HL-60/S4 treated with retinoic acid at 250 ng/mL for 4 days and 3 days (cell line): ENCODE results near the gene TYW1B.
"Not testable (repeated sequence)": the region's sequence is repeated elsewhere in the genome, so short reads cannot be mapped to it uniquely, and the experiment has no call there.

ENCODE experiments used
- in situ Hi-C: fragments of 300-500 bp; cut with MboI; formaldehyde crosslinking; loops from 2 replicates; pipeline ENCODE4 v1.7.0; 2022; ENCODE audit warnings: low sequenced_read_pairs

TYW1B gene

DNA sequence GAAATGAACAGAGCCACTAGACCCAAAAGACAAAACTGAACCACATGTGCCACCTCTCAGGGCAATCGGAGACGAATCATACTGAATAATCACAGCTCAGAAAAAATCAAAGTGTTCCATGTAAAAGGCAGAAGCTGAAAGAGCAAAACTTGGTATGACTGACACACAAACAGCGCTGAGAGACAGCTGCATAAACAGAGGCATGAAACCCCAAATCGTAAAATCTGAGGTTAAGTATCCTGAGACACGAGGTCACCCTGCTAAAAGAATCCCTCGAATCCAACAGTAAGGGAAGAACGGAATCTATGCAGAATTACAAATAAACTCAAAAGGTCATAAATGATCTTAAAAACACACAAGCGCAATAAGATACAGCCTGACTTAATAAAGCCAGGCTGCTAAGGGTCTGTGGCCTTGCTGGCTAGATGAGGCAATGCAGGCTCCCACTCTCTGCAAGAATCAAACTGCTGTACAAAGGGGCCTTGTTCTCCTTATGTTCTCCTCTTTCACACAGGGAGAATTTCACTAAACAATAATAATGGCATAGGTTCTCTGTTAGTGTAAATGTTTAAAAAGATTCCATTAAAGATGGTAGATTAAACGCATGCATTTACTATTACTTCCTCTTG is 247.7 kb downstream of the TYW1B start:
- in situ Hi-C loops = not testable (repeated sequence)

DNA sequence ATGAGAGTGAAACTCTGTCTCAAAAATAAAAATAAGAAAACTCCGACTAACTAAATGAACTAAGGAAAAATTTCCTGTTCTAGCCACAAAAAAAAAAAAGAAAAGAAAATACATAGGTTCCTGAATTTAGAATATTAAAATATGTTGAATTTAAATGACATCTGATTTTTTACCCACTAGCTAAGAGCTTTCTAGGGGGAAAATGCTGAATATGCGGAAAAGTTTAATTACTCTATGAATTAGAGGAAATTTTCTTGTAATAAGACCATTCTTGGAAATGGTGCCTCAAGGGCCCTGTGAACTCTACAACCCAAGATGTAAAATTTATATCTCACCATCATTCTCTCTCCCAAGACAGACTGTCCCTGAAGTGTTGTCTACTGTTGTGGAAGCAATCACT is 250.9 kb downstream of the TYW1B start:
- in situ Hi-C loops = no loop called here

DNA sequence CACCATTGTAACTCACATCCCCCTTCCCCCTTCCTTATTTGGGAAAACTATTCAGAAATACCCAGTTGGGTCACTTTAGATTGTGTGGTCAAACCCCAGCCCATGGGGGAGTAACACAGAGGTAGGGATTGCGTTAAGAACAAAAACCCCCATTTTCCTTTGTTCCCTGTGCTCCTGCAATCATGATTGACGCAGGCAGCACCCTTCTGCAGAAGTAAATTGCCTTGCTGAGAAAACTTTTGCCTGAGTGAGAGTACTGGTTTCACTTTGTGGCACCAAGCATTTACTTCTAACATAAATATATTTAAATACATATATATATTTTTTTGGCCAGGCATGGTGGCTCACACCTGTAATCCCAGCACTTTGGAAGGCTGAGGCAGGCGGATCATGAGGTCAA is 266.0 kb downstream of the TYW1B start:
- in situ Hi-C loops = not testable (repeated sequence)

DNA sequence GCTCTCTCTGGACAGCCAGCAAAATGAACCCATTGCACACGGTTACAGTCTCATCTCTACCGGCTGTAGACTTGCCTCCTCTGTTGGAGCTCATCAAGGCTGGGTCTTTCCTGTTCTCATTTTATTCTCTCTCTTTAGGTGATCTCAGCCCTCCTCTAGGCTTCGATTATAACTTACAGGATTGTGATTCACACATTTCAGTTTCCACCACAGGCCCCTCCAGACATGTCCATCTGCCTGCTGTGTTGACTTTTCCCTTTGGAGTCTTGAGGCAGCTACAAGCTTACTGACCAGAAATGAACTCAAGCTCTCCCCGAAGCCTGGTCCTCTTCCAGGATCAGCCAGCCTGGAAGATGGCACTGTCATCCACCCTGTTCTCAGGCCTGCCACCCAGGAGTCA is 268.5 kb downstream of the TYW1B start:
- in situ Hi-C loops = not testable (repeated sequence)

DNA sequence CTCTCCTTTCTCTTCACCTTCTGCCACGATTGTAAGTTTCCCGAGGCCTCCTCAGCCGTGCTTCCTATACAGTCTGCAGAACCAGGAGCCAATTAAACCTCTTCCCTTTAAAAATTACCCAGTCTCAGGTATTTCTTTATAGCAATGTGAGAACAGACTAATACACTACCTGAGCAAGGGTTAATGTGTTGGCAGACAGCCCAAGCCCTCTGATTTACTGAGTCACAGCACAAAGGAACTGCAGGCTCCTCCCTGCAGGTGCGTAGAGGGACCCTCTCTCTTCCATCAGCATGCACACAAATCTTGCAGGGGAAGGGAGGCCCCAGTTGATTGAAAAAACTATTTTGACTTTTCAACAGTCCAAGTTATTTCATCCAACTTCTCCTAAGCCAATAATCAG is 271.3 kb downstream of the TYW1B start:
- in situ Hi-C loops = not testable (repeated sequence)

DNA sequence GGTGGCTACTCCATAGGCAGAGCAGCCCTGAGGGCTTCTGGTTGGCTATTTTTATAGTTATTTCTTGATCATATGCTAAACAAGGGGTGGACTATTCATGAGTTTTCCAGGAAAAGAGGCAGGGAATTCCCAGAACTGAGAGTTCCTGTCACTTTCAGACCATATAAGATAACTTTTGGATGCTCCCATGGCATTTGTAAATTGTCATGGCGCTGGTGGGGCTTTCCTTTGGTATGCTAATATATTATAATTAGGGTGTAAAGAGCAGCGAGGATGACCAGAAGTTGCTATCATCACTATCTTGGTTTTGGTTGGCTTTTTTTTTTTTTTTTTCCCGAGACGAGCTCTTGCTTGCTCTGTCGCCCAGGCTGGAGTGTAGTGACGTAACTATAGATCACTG is 272.8 kb downstream of the TYW1B start:
- in situ Hi-C loops = not testable (repeated sequence)

DNA sequence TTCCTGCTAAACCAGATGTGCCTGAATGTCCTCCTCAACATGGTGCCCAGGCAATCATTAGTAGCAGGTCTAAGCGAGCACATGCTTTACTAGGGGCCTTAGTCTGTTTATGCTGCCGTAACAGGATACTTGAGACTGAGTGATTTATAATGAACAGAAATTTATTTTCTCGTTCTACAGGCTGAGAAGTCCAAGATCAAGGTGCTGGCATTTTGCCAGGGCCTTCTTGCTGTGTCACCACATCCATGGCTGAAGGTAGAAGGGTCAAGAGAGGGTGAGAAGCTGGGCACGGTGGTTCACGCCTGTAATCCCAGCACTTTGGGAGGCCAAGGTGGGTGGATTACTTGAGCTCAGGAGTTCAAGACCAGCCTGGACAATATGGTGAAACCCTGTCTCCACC is 273.6 kb downstream of the TYW1B start:
- in situ Hi-C loops = not testable (repeated sequence)

DNA sequence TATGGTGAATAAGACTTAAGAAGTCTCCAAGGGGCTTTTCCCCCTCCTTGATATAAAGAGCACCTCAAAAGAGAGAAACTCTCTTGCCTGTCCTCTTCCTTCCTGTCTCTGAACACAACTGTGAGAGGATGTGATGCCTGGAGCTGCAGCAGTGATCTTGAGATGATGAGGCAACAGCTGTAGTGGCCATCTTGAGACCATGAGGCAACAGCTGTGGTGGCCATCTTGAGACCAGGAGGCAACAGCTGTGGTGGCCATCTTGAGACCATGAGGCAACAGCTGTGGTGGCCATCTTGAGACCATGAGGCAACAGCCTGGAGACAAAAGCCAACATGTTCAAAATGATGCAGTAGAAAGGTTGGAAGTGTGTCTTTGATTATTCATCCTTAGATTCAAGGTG is 277.5 kb downstream of the TYW1B start:
- in situ Hi-C loops = not testable (repeated sequence)

DNA sequence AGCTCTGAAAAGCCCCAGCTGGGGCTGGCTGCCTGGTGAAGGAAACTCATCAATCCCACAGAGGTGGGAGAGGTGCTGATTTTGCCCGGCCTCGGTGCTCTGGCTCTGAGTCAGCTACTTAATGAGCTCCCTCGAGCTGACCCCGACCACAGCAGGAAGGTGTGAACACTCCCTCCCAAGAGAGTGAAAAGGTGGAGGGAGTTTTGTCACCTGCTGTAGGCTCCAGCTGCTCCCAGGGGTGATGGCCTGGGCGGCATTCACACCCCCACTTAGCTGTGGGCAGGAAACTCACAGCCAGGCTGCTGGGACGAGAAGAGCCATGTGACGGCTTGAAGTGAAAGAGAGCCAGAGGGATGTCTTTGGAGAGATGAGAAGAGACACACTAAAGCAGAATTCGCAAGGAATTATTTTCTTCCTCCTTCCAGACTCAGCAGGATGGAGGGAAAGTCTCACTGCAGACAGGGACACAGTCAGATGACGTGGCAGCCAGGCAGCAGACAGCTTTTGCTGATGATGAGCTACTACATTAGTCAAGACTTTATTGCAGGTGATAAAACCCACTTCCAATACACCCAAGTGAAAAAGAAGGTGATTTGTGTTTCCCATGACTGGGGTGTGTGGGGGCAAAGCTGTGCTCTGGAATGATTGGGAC is 281.3 kb downstream of the TYW1B start:
- in situ Hi-C loops = not testable (repeated sequence)

DNA sequence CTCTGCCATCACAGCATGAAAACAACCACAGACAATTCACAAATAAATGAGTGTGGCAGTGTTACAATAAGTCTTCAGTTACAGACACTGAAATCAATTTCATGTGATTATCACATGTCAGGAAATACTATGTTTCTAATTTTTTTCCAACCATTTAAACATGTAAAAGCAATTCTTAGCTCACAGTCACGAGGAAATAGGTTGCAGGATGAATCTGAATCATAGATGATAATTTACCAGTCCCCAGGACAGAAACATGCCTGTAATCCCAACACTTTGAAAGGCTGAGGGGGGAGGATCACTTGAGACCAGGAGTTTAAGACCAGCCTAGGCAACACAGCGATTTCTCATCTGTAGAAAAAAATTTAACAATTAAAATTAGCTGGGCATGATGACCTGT is 283.5 kb downstream of the TYW1B start:
- in situ Hi-C loops = not testable (repeated sequence)

DNA sequence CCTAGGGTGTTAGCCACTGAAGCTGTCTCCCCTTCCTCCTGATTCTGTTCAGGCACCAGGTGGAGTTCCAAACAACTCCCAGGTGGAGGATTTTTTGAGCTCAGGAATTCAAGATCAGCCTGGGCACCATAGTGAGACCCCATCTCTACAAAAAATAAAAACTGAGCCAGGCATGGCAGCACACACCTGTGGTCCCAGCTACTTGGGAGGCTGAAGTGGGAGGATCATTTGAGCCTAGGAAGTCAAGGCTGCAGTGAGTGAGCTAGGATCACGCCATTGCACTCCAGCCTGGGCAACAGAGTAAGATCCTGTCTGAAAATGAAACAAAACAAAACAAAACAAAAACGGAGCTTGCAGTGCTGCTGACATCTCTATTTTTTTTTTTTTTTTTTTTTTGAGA is 287.1 kb downstream of the TYW1B start:
- in situ Hi-C loops = no loop called here

DNA sequence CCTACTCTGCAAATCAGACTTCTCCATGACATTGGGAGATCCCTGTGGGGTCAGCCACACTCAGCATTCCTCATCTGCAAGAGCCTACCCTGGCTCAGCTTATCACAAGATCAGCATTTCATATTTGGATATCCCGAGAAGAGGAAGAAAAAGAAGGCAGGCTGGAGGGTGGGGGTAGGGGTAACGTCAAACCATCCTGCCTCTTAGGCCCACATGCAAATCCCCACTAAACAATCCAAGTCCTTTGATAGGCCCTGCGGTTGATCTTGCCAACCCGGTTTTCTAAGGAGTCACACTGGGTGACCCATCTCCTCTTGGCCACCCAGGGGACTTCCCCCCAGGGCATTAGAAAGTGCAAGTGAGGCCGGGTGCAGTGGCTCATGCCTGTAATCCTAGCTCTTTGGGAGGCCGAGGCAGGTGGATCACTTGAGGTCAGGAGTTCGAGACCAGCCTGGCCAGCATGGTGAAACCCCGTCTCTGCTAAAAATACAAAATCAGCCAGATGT is 287.8 kb downstream of the TYW1B start:
- in situ Hi-C loops = no loop called here

DNA sequence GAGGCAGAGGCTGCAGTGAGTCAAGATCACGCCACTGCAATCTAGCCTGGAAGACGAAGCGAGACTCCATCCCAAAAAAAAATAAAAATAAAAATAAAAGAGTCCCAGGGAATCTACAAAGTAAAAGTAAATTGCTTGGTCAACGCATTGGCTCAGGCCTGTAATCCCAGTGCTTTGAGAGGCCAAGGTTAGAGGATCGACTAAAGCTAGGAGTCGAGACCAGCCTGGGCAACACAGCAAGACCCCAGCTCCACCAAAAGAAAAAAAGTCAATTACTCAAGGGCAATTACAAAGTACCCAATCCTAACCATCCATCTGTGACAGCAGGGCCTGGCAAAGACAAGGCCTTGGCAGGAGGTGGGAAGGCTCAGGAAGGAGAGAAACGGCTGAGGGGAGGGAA is 288.3 kb downstream of the TYW1B start:
- in situ Hi-C loops = no loop called here

DNA sequence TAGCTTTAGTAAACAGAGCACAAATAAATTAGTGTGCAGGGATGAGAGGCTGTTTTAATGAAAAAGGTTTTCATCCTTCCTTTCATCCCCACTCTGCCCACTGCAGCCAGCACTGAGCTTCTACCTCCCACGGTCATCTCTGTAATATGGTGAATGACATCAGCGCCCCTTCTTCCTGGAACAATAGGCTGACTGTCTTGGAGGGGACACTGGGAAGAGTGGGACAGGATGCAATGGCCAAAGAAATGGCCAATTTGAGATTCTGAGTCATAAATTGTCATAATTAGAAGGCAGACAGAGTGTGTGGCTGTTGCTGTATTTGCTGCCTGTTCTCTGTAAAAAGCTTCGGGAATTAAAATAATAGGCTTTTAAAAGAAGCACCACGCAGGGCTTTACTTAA is 289.1 kb downstream of the TYW1B start:
- in situ Hi-C loops = no loop called here

DNA sequence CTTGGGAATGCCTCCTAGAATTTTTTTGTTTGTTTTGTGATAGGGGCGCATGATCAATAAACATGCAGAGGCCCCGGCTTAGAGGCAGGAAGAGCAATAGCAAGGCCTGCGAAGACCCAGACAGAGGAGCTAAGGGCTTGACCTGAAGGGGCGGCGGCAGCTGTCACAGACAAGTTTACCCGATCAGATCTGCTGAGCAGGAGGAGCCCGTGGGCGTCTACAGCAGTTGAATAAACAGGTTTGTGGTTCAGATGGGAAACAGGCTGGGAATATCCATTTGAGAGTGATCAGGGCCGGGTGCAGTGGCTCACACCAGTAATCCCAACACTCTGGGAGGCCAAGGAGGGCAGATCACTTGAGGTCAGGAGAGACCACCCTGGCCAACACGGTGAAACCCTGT is 289.9 kb downstream of the TYW1B start:
- in situ Hi-C loops = no loop called here

DNA sequence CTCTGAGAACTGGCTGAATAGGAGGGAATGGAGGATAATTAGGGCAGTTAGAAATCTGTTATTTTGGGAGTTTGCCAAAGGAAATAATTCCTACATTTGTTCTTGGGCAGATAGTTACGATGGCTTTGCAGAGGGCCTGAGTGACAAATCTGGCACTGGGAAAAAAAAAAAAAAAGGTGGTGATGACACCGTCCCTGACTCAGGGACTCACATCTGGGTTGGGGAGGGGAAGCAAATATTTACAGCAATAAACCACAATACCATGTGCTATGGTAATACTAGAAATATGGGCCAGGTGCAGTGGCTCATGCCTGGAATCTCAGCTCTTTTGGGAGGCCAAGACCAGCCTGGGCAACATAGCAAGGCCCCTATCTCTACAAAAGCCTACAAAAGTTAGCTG is 292.0 kb downstream of the TYW1B start:
- in situ Hi-C loops = not testable (repeated sequence)

DNA sequence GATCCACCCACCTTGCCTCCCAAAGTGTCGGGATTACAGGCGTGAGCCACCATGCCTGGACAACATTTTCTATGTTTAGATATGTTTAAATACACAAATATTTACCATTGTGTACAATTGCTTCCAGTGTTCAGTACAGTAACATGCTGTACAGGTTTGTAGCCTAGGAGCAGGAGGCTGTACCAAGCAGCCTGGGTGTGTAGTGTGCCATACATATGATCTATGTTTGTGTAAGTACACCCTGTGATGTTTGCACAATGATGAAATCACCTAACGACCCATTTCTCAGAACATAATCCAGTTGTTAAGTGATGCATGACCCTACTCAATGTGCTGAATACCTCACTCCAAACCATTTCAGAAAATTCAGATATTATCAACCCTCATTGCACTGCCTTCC is 297.0 kb downstream of the TYW1B start:
- in situ Hi-C loops = not testable (repeated sequence)
